Epithelial cell of prostate (primary cell): ENCODE measurements around the gene IFNA21.
"Not testable (repeated sequence)": the region's sequence is repeated elsewhere in the genome, so short reads cannot be mapped to it uniquely, and the experiment has no call there.

Experiments used
- DNase-seq: peaks from one replicate; pipeline ENCODE4 v3.0.0-alpha.2; 2011; ENCODE audit warnings: low read depth, low spot score
- H3K27ac ChIP-seq: fragments of 450-650 bp; 2 replicates; pipeline ENCODE4 v1.5.1; 2017; ENCODE audit warnings: mild to moderate bottlenecking

The IFNA21 gene

GRCh38 chr9:21166560-21166959 lies at the start of gene IFNA21:
TSS of gene IFNA21 (minus strand) at chr9:21166660. CDS start at chr9:21166612, 48 bp downstream.
- DNase-seq, H3K27ac ChIP-seq: not testable (repeated sequence)

GRCh38 chr9:21213411-21214326 lies 47.2 kb upstream of the IFNA21 start:
- not testable (repeated sequence) for DNase-seq, H3K27ac ChIP-seq

DNA sequence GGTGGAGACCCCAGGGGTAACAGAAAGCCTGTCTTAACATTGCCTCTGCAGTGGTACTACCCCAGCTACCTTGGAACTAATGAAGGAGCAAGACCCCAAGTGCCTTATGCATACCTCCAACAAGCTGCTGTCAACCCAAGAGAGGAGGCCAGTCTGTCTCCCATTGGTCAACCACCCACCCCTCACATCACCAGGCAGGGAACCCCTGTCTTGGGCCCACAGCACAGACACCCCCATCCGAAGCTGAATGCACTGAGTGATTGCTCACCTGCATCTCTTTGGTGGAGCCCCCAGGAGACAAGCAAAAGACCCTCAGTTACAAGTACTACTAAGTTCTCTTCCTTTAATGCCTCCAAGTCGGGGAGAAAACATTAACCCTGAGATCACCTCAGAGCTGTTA lies 45.7 kb upstream of the IFNA21 start:
- DNase-seq, H3K27ac ChIP-seq: not testable (repeated sequence)

- not testable (repeated sequence) for DNase-seq, H3K27ac ChIP-seq
Measured at GRCh38 chr9:21210782-21211181, 44.3 kb upstream of the IFNA21 start.

GRCh38 chr9:21210311-21210710 lies 43.9 kb upstream of the IFNA21 start:
- DNase-seq: no peak
- no peak overlapping the region for H3K27ac ChIP-seq

DNA sequence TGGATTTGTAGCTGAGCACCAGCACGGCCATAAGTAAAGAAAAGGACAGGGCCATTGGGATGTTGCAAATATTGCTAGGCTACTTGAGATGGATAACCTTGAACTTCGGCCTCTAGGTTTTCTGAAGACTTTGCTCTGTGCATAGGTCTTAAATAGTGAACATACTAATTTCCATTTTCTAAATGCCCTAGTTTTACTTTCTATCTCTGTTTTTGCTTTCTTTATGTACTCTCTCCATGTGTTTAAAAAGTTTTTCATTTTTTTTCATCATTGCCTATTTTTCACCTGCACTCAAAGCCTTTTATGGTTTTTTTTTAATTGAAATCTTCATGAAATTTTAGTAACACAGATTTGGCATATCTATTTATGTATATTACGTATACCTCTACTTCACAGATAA lies 40.6 kb upstream of the IFNA21 start, which contains the start of gene IFNA10:
Gene IFNA10 (minus strand): TSS at position 101 of the 400 bp plus-strand sequence. CDS start 46 bp downstream, at position 55.
- not testable (repeated sequence) for DNase-seq, H3K27ac ChIP-seq

DNA sequence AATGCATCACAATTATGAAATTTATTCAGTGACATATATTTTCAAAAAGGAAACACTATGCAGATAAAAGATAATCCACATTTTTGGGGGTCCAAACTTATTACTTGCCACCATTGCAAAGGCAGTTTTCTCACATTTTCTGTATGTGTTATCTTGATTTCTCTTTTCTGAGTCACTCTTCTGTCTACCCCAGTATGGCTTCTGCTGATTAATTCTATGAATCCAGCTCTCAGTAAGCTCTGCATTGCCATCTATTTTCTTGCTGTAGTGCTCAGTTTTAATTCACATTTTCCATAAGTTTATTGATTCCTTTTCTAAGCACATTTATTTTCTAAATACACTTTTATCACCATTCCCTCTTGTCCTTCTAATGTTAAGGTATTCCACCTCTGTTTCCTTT lies 38.7 kb upstream of the IFNA21 start:
- no peak for DNase-seq
- H3K27ac ChIP-seq: no peak overlapping the region

DNA sequence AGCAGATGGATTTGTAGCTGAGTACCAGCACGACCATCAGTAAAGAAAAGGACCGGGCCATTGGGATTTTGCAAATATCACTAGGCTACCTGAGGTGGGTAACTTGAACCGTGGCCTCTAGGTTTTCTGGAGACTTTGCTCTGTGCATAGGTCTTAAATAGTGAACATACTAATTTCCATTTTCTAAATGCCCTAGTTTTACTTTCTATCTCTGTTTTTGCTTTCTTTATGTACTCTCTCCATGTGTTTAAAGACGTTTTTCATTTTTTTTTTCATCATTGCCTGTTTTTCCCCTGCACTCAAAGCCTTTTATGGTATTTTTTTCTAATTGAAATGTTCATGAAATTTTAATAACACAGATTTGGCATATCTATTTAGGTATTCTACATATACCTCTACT lies 35.6 kb upstream of the IFNA21 start, which contains the start of gene IFNA7:
Gene IFNA7 (minus strand): TSS at position 101 of the 400 bp plus-strand sequence. CDS start 40 bp downstream, at position 61.
- H3K27ac ChIP-seq, DNase-seq: not testable (repeated sequence)

DNA sequence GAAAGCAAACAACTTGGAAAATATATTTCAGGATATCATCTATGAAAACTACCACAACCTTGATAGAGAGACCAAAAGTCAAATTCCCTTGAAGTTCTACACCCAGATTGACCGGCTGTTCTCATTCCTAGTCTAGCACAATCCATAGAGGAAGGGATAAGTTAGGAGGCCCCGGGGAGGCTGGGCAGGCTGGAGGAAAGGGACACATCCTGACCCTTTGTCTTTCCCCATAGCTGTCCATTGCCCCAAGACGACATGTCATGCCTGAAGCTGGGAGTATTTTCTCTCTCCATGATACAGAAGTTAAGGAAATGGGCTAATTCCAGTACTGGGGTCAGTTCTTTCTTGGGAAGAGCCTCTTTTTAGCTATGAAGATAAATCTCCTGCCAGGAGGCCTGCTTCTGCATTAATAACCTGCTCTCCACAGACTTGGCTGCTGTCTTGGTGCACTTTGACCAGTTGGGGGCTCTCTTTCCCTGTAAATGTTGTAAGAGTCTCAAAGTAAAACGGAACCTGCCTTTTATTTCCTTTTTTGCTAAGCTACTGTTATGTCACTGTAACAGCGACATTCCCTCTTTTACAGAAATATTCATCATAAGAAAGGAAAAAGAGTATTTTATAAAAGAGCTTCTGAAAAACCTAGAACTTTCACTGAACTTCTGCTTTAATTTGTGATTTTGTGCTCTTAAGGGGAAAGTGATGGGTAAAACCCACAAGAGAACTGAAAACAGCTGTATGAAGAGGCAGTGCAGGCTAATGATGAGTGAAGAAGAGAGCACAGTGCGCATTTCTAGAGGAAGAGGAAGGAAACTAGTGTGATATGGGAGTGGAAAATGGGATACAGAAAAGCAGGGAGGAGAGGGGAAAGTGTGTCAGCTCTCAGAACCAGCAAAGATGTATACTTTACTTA lies 28.7 kb upstream of the IFNA21 start:
- not testable (repeated sequence) for DNase-seq, H3K27ac ChIP-seq

DNA sequence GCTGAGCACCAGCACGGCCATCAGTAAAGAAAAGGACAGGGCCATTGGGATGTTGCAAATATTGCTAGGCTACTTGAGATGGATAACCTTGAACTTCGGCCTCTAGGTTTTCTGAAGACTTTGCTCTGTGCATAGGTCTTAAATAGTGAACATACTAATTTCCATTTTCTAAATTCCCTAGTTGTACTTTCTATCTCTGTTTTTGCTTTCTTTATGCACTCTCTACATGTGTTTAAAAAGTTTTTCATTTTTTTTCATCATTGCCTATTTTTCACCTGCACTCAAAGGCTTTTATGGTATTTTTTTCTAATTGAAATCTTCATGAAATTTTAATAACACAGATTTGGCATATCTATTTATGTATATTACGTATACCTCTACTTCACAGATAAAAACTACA lies 21.0 kb upstream of the IFNA21 start, which contains the start of gene IFNA4:
Gene IFNA4 (minus strand): TSS at position 101 of the 400 bp plus-strand sequence. CDS start 56 bp downstream, at position 45.
- DNase-seq, H3K27ac ChIP-seq: not testable (repeated sequence)

GRCh38 chr9:21182810-21183736 lies 16.6 kb upstream of the IFNA21 start:
- not testable (repeated sequence) for H3K27ac ChIP-seq, DNase-seq

DNA sequence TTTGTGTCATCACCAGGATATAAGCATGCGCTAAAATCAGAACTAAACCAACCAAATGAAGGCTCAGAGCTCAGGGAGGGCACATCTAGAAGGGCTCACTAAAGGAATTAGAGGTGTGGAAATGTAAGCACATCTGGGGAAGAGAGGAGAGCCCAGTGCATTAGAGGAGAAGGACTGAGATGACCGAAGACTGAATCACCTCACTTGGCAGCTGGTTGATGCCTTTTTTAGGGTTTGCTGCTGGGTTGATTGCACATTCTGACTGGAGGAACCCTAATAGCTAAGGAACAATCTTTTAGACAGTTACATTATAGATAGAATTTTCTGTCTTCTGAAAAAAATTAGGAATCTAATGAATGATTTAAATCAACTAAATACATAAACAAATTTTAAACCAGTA lies 8.2 kb upstream of the IFNA21 start:
- DNase-seq: no peak
- no peak overlapping the region for H3K27ac ChIP-seq

DNA sequence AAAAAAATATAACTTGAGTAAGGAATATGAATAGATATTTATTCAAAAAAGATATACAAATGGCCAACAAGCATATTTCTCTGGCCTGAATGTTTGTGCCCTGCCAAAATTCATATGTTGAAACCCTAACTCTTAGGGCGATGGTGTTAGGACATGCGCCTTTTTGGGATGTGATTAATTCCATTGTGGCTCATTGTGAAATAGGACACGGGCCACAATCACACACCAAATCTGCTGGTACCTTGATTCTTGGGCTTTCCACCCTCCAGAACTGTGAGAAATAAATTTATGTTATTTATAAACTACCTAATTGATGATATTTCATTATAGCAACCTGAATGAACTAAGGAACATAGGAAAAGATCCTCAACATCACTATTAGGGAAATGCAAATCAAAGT lies 5.7 kb upstream of the IFNA21 start:
- no peak overlapping the region for H3K27ac ChIP-seq
- no peak for DNase-seq

GRCh38 chr9:21171351-21171750 lies 4.9 kb upstream of the IFNA21 start:
- DNase-seq: no peak
- no peak overlapping the region for H3K27ac ChIP-seq

DNA sequence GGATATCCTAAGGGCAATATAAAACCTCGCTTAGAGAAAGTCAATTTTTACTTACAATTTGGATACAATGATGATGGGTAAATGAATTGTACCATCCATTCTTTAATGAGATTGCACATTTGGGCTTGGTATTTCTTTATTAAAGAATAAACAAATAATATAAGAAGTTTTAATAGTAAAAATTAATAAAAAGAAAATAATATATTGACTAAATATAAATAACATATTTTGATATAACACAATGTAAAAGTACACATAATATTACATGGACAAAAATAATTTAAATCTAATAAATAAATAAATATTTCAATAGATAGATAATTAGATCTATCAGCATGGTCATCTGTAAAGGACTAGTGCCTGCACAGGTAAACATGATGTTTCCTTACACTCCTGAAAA lies 944 bp downstream of the IFNA21 start:
- DNase-seq: no peak

GRCh38 chr9:21160178-21160577 lies 6.3 kb downstream of the IFNA21 start:
- H3K27ac ChIP-seq: no peak overlapping the region
- peak; percentile 5 for DNase-seq

More for the DNA sequence above, 944 bp downstream of the IFNA21 start:
- no peak overlapping the region for H3K27ac ChIP-seq

GRCh38 chr9:21155501-21155900 lies 11.0 kb downstream of the IFNA21 start:
- no peak overlapping the region for H3K27ac ChIP-seq
- DNase-seq: no peak

DNA sequence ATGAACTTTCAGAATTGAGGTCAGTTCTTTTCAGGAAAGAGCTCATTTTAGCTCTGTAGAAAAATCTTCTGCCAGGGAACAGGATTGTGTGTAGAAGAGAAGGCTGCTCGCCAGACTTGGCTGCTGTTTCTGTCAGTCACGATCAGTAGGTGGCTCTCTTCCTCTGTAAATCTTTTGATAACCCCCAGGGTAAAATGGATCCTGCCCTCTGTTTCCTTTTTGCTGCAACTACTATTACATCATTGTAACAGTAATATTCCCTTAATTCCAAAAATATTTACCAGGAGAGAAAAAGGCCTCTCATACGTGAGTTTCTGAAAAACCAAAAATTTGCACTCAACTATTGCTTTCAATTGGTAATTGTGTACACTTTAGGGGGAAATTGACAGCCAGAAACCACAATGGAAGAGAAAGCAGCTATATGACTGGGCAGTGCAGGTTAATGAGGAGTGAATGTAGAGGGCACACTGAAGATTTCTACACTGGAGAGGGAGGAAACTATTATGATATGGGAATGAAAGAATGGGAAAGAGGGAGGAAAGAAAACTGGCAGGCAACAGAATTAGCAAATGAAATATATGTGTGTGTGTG lies 12.3 kb downstream of the IFNA21 start:
- DNase-seq: no peak
- H3K27ac ChIP-seq: peak overlapping the region; percentile 4
